ENCODE measurements around the gene GPR45.

DNA sequence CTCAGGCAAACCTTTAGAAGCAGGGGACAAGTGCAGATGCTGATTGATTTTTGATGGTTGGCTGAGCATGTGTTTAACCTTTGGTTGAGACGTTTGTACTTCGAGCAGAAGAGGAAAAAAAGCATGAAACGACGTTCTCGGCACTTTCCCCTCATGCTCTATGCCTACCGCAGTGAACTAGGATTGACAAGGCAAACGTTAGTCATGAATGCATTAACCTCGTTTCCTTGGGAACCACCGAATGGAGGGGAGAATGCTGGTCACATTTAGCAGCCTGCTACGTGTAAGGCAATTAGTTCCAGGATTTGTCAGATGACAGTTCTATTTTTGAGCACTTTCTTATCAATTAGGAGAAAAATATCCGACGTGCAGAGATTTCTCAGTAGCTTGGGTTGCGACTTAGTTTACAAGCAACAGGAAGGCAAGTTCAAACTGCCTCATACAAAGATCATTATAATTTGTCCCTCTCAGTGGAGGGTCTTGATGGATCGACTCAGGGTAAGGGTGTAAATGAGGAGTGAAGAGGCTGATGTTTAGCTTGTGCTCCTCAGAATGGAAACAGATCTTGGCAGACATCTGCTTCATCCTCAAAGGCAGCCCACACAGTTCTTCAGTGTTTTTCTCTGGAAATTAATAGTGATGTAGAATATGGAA lies 47.4 kb upstream of the GPR45 start:
- TF ChIP-seq POLR2AphosphoS5 (IDR thresholded peaks at IDR 0.05; ENCODE audit: borderline replicate concordance, low read depth, low read length) (no peak), EZH2 (IDR thresholded peaks at IDR 0.05) (no peak), FOXP2 (optimal IDR thresholded peaks at IDR 0.05; ENCODE audit: control extremely low read depth, extremely low read length, insufficient read depth) (no peak)

Data from SK-N-MC (cell line).